Amniotic stem cell (primary cell): ENCODE results near the gene PRDM16.

ENCODE experiments used
- DNase-seq: peaks from one replicate; lab custom pipeline; 2025; lab: John Stamatoyannopoulos, UW

The PRDM16 gene

DNA sequence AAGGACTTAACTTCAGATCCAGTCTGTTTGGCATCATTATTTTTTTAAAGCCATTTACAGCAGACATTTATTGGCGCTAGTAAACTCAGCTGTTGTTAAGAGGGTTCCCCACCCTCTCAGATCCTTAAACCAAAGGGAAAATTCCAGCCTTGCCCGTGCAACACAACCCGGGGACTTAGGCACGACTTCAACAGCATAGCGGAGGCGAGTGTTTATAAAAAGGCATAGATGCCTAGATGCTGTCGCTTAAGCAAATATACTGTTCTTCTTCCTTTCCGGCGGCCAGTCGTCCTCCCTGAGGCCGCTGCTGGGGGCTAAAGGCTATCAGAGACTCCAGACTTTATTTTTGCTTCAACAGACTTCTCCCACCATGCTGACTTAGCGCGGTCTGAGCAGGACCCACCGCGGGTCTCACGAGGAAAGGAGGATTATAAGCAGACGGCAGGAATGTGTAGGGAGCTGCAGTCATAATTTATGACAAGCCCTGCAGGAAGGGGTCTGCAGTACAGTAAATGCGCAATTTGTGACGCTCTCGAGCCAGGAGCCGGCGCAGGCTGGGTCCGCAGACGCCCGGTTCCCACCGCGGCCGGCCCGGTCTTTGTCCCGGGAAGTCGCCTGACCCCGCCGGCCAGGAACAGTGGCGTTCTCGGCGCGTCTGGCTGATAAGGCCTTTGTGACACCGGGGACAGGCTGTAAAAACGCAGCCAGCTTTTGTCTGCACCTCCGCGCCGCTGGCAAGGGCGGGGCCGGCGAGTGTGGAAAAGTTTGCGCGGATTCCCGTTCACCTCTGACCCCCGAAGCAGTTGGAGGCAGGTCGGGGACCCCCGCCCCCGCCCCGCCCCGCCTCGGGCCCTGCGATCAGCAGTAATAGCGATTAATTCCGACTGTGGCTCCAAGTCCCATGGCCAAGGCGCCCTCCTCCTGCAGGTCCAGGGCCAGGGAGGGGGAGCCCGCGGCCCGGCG is 324.3 kb downstream of the PRDM16 start:
- DNase-seq: no peak

- no peak for DNase-seq
Measured at GRCh38 chr1:3393987-3394920, 325.3 kb downstream of the PRDM16 start.

DNA sequence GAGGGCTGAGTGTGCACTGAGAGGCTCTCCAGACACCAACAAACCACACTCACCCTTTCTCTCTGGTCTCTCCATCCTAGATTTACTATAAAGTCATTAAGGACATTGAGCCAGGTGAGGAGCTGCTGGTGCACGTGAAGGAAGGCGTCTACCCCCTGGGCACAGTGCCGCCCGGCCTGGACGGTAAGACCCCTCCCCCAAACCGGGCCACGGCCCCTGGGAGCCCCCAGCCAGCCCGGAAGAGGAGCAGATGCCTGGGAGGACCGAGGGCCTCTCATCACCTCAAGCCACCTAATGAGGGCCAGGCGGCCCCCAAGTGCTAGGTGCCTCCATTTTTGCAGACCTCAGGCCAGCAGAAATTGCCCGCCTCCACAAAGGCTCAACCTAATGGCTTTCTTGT is 327.4 kb downstream of the PRDM16 start:
- DNase-seq: no peak

GRCh38 chr1:3397311-3397710 is 328.3 kb downstream of the PRDM16 start:
- DNase-seq: no peak

DNA sequence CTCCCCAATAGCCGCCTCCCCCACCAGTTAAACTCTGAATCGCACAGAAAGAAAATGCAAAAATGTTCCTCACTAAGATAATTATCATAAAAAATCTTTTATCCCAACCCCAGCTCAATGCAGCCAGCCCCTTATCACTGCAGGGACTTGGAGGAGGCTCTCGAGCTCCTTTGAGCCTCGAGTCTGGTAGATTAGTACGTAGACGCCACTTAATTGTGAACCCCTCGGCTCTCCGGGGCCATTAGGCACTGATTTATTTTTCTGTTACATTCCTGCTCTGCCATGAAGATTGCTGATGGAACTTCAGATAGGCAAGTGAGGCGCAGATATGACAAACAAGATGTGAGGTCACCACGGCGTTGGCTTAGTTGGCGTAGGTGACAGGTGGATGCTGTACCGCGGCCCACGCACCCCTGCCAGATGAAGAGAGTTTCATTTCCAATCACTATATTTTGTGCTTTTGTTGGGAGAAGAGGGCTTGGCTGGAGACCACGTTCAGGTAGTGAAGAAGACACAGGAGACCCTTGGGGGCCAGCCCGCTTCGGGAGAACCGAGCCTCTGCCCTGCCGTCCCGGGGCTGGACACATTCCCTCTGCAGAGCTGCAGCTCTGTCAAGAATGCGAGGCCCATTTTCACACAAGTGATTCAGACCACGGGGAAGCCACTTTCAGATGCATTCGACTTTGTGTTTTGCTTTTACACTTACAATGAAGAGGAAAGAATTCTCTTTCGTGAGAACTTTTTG is 329.6 kb downstream of the PRDM16 start:
- no peak for DNase-seq

- DNase-seq: no peak
Measured at GRCh38 chr1:3399732-3400131, 330.7 kb downstream of the PRDM16 start.

DNA sequence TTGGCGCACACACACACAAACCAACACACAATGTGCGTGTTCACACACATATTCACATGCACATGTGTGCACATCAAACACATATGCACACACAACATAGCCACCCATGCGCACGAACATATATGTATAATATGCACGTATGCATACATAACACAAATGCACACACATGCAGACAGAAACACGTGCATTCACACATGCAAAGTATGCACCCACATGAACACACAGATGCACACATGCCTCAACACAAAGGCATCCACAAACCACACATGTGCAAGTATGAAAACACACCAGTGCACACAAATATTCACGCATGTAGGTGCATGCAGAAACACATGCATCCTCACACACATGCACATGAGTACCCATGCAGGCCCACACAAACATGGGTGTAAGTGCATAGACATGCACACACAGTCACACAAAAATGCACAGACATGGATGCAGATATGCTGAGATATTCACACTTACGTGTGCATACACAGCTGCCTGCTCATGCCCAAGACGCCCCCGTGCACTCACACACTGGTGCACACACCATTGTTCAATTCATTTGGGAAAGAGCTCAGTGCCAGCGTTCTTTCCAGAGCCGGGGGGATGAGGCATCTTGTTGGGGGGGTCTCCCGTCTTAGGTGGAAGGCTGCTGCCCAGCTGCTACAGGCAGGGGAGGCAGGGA is 332.7 kb downstream of the PRDM16 start:
- no peak for DNase-seq

DNA sequence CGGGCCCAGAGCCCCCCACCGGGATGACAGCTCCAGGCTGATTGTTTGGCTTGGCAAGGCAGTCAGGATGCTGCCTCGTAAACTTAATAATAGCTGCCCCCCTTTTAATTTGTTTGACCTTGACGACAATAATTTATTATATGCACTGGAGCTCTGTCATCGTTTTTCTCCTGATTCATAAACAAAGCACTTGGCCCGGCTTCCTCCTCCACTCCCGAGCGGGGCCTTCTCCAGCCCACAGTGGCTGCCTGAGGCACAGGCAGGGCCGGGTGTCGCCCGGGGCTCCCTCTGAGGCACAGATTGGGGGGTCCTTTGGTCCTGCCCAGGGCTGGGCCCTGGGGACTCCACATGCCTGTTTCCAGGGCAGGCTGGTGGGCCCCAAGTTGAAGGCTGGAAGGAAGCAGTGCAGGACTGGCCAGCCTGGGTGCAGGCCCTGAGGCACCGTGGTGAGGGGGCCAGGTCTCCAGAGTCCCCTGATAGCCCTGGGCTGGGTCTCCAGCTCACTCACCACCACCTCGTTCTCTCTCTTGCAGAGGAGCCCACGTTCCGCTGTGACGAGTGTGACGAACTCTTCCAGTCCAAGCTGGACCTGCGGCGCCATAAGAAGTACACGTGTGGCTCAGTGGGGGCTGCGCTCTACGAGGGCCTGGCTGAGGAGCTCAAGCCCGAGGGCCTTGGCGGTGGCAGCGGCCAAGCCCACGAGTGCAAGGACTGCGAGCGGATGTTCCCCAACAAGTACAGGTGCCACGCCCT is 333.4 kb downstream of the PRDM16 start:
- no peak for DNase-seq

- DNase-seq: no peak
Measured at GRCh38 chr1:3403011-3403345, 334.0 kb downstream of the PRDM16 start.

GRCh38 chr1:3403388-3404231 is 334.6 kb downstream of the PRDM16 start:
- DNase-seq: no peak

- no peak for DNase-seq
Measured at GRCh38 chr1:3404301-3404700, 335.3 kb downstream of the PRDM16 start.

DNA sequence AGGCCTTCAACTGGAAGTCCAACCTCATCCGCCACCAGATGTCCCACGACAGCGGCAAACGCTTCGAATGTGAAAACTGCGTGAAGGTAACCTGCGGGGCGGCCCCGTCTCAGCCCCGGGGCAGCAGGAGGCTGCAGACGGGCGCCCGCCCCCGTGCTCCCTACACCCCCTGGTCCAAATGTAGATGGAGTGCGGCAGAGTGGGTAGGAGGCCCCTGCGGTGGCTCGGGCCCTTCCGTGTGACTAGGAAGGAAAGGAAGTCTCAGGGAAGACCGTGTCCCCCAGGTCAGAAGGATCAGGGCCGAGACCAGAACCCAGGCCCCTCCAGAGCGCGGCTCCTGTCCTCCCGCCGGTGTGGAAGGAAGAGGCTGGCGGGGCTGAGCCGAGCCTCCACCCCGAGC is 335.8 kb downstream of the PRDM16 start:
- DNase-seq: no peak

DNA sequence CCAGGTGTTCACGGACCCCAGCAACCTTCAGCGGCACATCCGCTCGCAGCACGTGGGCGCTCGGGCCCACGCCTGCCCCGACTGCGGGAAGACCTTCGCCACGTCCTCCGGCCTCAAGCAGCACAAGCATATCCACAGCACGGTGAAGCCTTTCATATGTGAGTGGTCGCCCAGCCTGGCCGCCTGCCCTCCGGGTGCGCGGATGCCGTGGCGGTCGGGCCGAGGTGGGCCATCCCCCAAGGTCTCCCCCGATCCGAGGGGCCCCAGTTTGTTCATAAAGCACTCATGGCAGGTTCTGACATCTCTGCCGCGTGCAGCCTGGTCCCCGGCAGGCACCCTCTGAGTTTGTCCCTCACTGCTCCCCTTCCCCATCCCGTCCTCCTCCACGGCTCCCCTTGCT is 336.5 kb downstream of the PRDM16 start:
- no peak for DNase-seq

DNA sequence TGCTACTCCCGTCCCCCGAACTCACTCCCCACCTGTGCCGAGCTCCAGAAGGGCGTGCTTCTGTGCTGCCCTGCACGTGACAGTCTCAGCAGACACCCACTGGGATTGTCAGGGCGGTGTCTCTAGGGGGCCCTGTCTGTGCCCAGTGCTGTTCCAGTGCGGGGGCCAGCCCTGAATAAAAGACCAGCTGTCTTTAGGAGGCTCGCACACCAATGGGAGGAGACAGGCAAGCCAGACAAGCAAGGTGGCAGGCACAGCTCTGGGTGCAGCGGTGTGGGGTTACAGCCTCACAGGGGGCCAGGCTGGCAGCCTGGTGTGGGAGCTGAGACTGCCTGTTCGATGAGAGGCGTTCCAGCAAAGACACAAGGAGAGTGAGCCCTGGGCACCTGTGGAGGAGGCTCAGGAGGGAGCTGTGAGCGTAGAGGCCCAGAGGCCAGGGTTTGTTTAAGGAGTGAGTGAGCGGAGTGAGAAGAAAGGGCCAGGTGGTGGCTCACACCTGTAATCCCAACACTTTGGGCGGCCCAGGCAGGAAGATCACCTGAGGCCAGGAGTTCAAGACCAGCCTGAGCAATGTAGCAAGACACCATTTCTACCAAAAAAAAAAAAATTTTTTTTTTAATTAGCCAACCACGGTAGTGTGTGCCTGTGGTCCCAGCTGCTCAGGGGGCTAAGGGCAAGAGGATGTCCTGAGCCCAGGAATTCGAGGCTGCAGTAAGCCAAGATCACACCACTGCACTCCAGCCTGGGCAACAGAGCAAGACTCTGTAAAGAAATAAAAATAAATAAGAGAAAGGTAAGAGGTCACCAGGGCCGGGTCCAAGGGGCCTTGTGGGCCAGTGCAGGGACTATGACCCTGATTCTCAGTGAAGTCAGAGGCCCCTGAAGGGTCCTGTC is 337.2 kb downstream of the PRDM16 start:
- no peak for DNase-seq

GRCh38 chr1:3407021-3407420 is 338.0 kb downstream of the PRDM16 start:
- no peak for DNase-seq

DNA sequence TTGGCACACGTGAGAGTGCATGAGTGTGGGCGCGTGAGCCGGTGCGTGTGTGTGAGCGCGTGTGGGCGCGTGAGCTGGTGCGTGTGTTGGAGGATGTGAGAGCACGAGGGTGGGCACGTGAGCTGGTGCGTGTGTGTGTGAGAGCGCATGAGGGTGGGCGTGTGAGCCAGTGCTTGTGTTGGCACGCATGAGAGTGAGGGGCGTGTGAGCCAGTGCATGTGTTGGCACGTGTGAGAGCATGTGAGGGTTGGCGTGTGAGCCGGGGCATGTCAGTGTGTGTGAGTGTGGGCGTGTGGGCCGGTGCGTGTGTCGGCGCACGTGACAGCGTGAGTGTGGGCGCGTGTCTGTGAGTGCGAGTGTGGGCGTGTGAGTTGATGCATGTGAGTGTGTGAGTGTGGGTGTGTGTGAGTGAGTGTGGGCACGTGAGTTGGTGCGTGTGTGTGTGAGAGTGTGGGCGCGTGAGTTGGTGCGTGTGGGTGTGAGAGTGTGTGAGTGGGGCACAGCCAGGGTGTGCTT is 339.8 kb downstream of the PRDM16 start:
- no peak for DNase-seq

DNA sequence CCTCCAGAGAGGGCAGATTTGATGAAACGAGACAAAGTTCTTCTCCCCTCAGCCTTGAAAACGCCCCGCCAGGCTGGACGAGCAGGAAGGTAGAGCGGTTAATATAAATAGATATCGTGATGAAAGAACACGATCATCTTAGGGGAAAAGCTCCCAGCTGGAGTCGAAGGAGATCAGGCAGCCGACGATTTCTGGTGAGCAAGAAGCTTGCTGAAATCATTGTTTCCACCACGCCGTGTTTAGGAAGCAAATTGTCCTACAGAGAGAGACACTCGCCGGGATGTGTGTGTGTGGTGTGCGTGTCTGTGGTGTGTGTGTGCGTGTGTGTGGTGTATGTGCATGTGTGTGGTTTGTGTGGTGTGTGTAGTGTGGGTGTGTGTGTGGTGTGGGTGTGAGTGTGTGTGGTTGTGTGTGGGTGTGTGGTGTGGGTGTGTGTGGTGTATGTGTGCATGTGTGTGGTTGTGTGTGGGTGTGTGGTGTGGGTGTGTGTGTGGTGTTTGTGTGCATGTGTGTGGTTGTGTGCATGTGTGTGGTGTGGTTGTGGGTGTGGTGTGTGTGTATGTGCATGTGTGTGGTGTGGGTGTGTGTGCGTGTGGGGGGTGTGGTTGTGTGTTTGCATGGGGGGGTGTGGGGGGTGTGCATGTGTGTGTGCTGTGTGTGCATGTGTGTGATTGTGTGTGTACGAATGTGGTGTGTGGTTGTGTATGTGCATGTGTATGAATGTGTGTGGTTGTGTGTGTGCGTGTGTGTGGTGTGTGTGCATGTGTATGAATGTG is 340.6 kb downstream of the PRDM16 start:
- no peak for DNase-seq
